Neural progenitor cell (in vitro differentiated cells): ENCODE measurements around the gene MARS2. TPM values are rescaled to one million over a fixed set of nuclear protein-coding genes. Genes with fewer than 3 reads are reported as not detected.

Experiments used
- DNase-seq: peaks from one replicate; pipeline ENCODE4 v3.0.0-alpha.2; 2016; ENCODE audit warnings: low spot score
- H2AFZ ChIP-seq: fragments of 200-600 bp; sonication (generic); replicated peaks from 2 replicates; pipeline ENCODE4 v1.6.1; 2016; ENCODE audit warnings: antibody characterized with exemption
- H3F3A ChIP-seq: fragments of 200-600 bp; sonication (generic); 2 replicates; pipeline ENCODE4 v1.6.1; 2016; ENCODE audit warnings: antibody characterized with exemption, low read depth
- H3K27ac ChIP-seq: fragments of 200-600 bp; sonication (generic); 2 replicates; pipeline ENCODE4 v1.5.1; 2016; ENCODE audit warnings: mild to moderate bottlenecking
- H3K27me3 ChIP-seq: fragments of 200-600 bp; sonication (generic); 2 replicates; pipeline ENCODE4 v1.6.1; 2016; ENCODE audit warnings: mild to moderate bottlenecking, moderate library complexity
- H3K36me3 ChIP-seq: fragments of 200-600 bp; sonication (generic); 2 replicates; pipeline ENCODE4 v1.5.1; 2016
- H3K4me1 ChIP-seq: fragments of 200-600 bp; sonication (generic); 2 replicates; pipeline ENCODE4 v1.6.1; 2016; ENCODE audit warnings: mixed run types
- H3K4me2 ChIP-seq: fragments of 200-600 bp; sonication (generic); 2 replicates; pipeline ENCODE4 v1.6.1; 2016
- H3K4me3 ChIP-seq: fragments of 200-600 bp; sonication (generic); 2 replicates; pipeline ENCODE4 v1.5.1; 2016
- H3K79me2 ChIP-seq: fragments of 200-600 bp; sonication (generic); 2 replicates; pipeline ENCODE4 v1.6.1; 2016; ENCODE audit warnings: low read depth
- H3K9ac ChIP-seq: fragments of 200-600 bp; sonication (generic); 2 replicates; pipeline ENCODE4 v1.6.1; 2016
- H3K9me3 ChIP-seq: fragments of 200-600 bp; sonication (generic); 2 replicates; pipeline ENCODE4 v1.5.1; 2016; ENCODE audit warnings: low read depth
- H4K20me1 ChIP-seq: fragments of 200-600 bp; sonication (generic); 2 replicates; pipeline ENCODE4 v1.6.1; 2016; ENCODE audit warnings: low read depth
- H3K27ac Mint-ChIP-seq: 3 replicates; pipeline ENCODE4 v1.8.0; 2021; ENCODE audit warnings: mixed read lengths
- H3K27me3 Mint-ChIP-seq: 2 replicates; pipeline ENCODE4 v1.8.0; 2022; ENCODE audit warnings: low read depth, mild to moderate bottlenecking, inconsistent platforms, moderate library complexity, mixed read lengths; ENCODE audit not compliant: insufficient read depth
- H3K36me3 Mint-ChIP-seq: 3 replicates; pipeline ENCODE4 v1.8.0; 2021; ENCODE audit warnings: mixed read lengths
- H3K4me1 Mint-ChIP-seq: 3 replicates; pipeline ENCODE4 v1.8.0; 2021; ENCODE audit warnings: mixed read lengths
- H3K4me3 Mint-ChIP-seq: 3 replicates; pipeline ENCODE4 v1.8.0; 2021; ENCODE audit warnings: mild to moderate bottlenecking, moderate library complexity, mixed read lengths
- H3K9me3 Mint-ChIP-seq: 3 replicates; pipeline ENCODE4 v1.8.0; 2020; ENCODE audit warnings: mixed read lengths
- EZH2 ChIP-seq: fragments of 200-600 bp; sonication (generic); IDR thresholded peaks from 2 replicates; pipeline ENCODE4 v1.6.1; 2017; ENCODE audit warnings: antibody characterized with exemption, mild to moderate bottlenecking, moderate library complexity
- EZH2phosphoT487 ChIP-seq: fragments of 200-600 bp; sonication (generic); IDR thresholded peaks from 2 replicates; pipeline ENCODE4 v1.6.1; 2017; ENCODE audit warnings: antibody characterized with exemption
- total RNA-seq: library from RNA; depleted of rRNA; stranded (reverse); fragments of >200 nt; gene quantifications from 2 replicates; pipeline ENCODE4 v1.2.3, GENCODE V29; 2015; ENCODE audit warnings: low replicate concordance
- TF ChIP-seq, protein P1 (sequence below): fragments of 200-600 bp; sonication (generic); IDR thresholded peaks from 2 replicates; pipeline ENCODE4 v1.5.1; 2017; ENCODE audit warnings: antibody characterized with exemption, mild to moderate bottlenecking

Gene MARS2
- total RNA-seq, 1 donor from 2014 or later = 5.7 TPM

- no peak overlapping the region for H2AFZ ChIP-seq
- peaks cover 19% of the 10 kb centered on the region for H3K4me1 ChIP-seq
- peaks cover 20% of the 10 kb centered on the region for H4K20me1 ChIP-seq
- H3K9me3 ChIP-seq = no peaks in the 10 kb centered on the region
- peaks cover 24% of the 10 kb centered on the region for H3K4me1 Mint-ChIP-seq
- peaks cover 8% of the 10 kb centered on the region for H3K36me3 Mint-ChIP-seq
- H3F3A ChIP-seq = peaks cover 8% of the 10 kb centered on the region
- no peaks in the 10 kb centered on the region for H3K27me3 ChIP-seq
- TF ChIP-seq EZH2 = no peak
- TF ChIP-seq, protein P1, sequence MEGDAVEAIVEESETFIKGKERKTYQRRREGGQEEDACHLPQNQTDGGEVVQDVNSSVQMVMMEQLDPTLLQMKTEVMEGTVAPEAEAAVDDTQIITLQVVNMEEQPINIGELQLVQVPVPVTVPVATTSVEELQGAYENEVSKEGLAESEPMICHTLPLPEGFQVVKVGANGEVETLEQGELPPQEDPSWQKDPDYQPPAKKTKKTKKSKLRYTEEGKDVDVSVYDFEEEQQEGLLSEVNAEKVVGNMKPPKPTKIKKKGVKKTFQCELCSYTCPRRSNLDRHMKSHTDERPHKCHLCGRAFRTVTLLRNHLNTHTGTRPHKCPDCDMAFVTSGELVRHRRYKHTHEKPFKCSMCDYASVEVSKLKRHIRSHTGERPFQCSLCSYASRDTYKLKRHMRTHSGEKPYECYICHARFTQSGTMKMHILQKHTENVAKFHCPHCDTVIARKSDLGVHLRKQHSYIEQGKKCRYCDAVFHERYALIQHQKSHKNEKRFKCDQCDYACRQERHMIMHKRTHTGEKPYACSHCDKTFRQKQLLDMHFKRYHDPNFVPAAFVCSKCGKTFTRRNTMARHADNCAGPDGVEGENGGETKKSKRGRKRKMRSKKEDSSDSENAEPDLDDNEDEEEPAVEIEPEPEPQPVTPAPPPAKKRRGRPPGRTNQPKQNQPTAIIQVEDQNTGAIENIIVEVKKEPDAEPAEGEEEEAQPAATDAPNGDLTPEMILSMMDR = no peak
- no peak for TF ChIP-seq EZH2phosphoT487
- H3K27ac ChIP-seq = no peak overlapping the region
- no peaks in the 10 kb centered on the region for H3K9me3 Mint-ChIP-seq
- peaks cover 50% of the 10 kb centered on the region for H3K79me2 ChIP-seq
- H3K9ac ChIP-seq = no peak overlapping the region
- H3K36me3 ChIP-seq = peaks cover 1% of the 10 kb centered on the region
- no peak overlapping the region for H3K4me3 Mint-ChIP-seq
- DNase-seq = no peak
- H3K4me2 ChIP-seq = no peak overlapping the region
- H3K27ac Mint-ChIP-seq = no peak overlapping the region
- H3K27me3 Mint-ChIP-seq = no peaks in the 10 kb centered on the region
- H3K4me3 ChIP-seq = no peak overlapping the region
These were observed 5.4 kb downstream of the MARS2 start for GRCh38 chr2:197710424-197711042.

DNA sequence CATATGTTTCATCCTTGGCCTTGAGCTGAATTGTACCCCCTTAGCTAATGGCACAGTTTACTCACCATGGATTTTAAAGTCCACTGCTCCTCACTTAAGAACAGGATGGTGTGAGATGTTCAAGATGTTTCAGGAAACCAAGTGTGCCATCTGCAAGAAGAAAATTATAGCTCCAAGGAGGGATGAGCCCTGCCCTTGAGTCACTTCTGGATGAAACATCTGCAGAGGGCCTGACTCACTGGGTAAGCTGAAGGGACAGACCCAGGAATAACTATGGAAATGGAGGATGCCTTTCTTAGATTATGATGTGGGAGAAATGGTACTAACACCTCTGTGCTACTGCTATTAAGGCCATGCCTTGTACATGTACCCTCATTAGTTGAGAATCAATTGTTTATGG is 6.4 kb downstream of the MARS2 start:
- Mint-ChIP-seq H3K4me3 (no peak overlapping the region), H3K4me1 (peaks cover 21% of the 10 kb centered on the region), H3K36me3 (peaks cover 8% of the 10 kb centered on the region), H3K27ac (no peak overlapping the region), H3K9me3 (no peaks in the 10 kb centered on the region), H3K27me3 (no peaks in the 10 kb centered on the region)
- H3K9ac ChIP-seq = no peak overlapping the region
- no peak for DNase-seq
- peaks cover 10% of the 10 kb centered on the region for H4K20me1 ChIP-seq
- no peak overlapping the region for H3K4me3 ChIP-seq
- TF ChIP-seq EZH2 (no peak), EZH2phosphoT487 (no peak)
- TF ChIP-seq, protein P1 = no peak
- H2AFZ ChIP-seq = no peak overlapping the region
- peaks cover 6% of the 10 kb centered on the region for H3F3A ChIP-seq
- no peak overlapping the region for H3K27ac ChIP-seq
- H3K36me3 ChIP-seq = peaks cover 7% of the 10 kb centered on the region
- H3K4me2 ChIP-seq = no peak overlapping the region
- no peaks in the 10 kb centered on the region for H3K27me3 ChIP-seq
- H3K79me2 ChIP-seq = peaks cover 40% of the 10 kb centered on the region
- no peaks in the 10 kb centered on the region for H3K9me3 ChIP-seq
- H3K4me1 ChIP-seq = peaks cover 19% of the 10 kb centered on the region

DNA sequence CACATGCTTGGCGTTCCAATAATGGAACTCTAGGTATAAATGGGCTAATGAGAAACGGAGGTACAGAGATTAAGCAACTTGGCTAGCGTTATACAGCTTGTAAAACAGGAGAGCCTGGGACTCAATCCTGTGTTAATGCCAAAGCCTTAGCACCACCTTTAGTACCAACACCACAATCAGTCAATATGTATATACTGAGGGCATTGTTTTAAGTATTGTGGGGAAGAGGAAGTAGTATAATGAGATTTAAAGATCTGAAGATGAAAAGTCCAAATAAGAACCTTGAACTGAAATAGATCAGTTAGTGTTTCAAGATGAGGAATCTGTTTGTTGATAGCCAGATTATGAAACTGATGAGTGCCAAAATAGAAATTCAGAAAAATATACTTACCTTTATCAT is 8.1 kb downstream of the MARS2 start:
- Mint-ChIP-seq H3K27ac (no peak overlapping the region), H3K4me3 (no peak overlapping the region), H3K36me3 (peaks cover 8% of the 10 kb centered on the region), H3K9me3 (no peaks in the 10 kb centered on the region), H3K4me1 (peaks cover 9% of the 10 kb centered on the region), H3K27me3 (no peaks in the 10 kb centered on the region)
- Histone ChIP-seq H3K27ac (no peak overlapping the region), H4K20me1 (peaks cover 5% of the 10 kb centered on the region), H2AFZ (no peak overlapping the region), H3K9me3 (no peaks in the 10 kb centered on the region), H3K4me3 (no peak overlapping the region), H3K27me3 (no peaks in the 10 kb centered on the region), H3F3A (peaks cover 6% of the 10 kb centered on the region), H3K79me2 (peaks cover 23% of the 10 kb centered on the region), H3K36me3 (peaks cover 7% of the 10 kb centered on the region), H3K4me2 (no peak overlapping the region), H3K9ac (no peak overlapping the region), H3K4me1 (peaks cover 4% of the 10 kb centered on the region)
- TF ChIP-seq EZH2phosphoT487 (no peak), EZH2 (no peak)
- TF ChIP-seq, protein P1 = no peak
- no peak for DNase-seq
